ENCODE results near the gene CLECL1.

DNA sequence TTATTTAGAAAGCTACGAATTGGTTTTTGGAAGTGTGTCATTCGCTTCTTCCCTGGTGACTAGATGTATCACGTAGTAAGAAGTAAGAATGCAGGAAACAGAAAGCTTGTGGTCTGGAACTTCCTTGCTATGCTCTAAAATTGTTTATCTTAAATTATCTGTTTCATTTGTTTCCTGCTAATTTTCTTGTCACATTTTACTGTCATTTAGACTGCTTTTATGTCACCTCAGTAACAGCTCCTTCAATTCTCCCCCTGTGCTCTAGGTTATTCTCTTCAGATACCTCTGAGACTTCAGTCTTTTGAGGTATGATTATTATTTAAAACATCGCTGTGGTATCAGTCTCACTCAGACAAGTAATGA is 28.5 kb upstream of the CLECL1 start:
- TF ChIP-seq EZH2 (IDR thresholded peaks at IDR 0.05; ENCODE audit: low read depth, unreplicated experiment), result no peak
- no peak for TF ChIP-seq CTCF (conservative IDR thresholded peaks at IDR 0.05; ENCODE audit: low read depth in 2 of 2)

Measured in GM23338 (cell line).